Measurements from ENCODE around the gene PLCB1. TPM values are rescaled to one million over a fixed set of nuclear protein-coding genes. Genes with fewer than 3 reads are reported as not detected.

PLCB1 gene
- total RNA-seq, 1 donor from 2014 or later, result 37.4 TPM

- Mint-ChIP-seq H3K27ac (ENCODE audit: unreplicated experiment) (no peak overlapping the region), H3K27me3 (ENCODE audit: unreplicated experiment) (peaks cover 2% of the 10 kb centered on the region), H3K4me3 (ENCODE audit: unreplicated experiment) (no peak overlapping the region), H3K9me3 (ENCODE audit: unreplicated experiment) (peaks cover 2% of the 10 kb centered on the region), H3K36me3 (ENCODE audit: unreplicated experiment) (no peaks in the 10 kb centered on the region), H3K4me1 (ENCODE audit: low read depth, unreplicated experiment) (no peaks in the 10 kb centered on the region)
- TF ChIP-seq CTCF (IDR thresholded peaks at IDR 0.05; ENCODE audit: partially characterized antibody, unreplicated experiment), result no peak
- DNase-seq, result no peak
These were observed 436.0 kb downstream of the PLCB1 start for GRCh38 chr20:8568075-8568474.

GRCh38 chr20:8569766-8570165, 437.7 kb downstream of the PLCB1 start:
- Mint-ChIP-seq H3K4me3 (ENCODE audit: unreplicated experiment) (no peak overlapping the region), H3K4me1 (ENCODE audit: low read depth, unreplicated experiment) (no peaks in the 10 kb centered on the region), H3K27me3 (ENCODE audit: unreplicated experiment) (peaks cover 2% of the 10 kb centered on the region), H3K27ac (ENCODE audit: unreplicated experiment) (no peak overlapping the region), H3K9me3 (ENCODE audit: unreplicated experiment) (no peaks in the 10 kb centered on the region), H3K36me3 (ENCODE audit: unreplicated experiment) (no peaks in the 10 kb centered on the region)
- no peak for TF ChIP-seq CTCF (IDR thresholded peaks at IDR 0.05; ENCODE audit: partially characterized antibody, unreplicated experiment)
- no peak for DNase-seq

- Mint-ChIP-seq H3K4me3 (ENCODE audit: unreplicated experiment) (no peak overlapping the region), H3K4me1 (ENCODE audit: low read depth, unreplicated experiment) (no peaks in the 10 kb centered on the region), H3K9me3 (ENCODE audit: unreplicated experiment) (no peaks in the 10 kb centered on the region), H3K36me3 (ENCODE audit: unreplicated experiment) (no peaks in the 10 kb centered on the region), H3K27me3 (ENCODE audit: unreplicated experiment) (peaks cover 2% of the 10 kb centered on the region), H3K27ac (ENCODE audit: unreplicated experiment) (no peak overlapping the region)
- no peak for DNase-seq
- TF ChIP-seq CTCF (IDR thresholded peaks at IDR 0.05; ENCODE audit: partially characterized antibody, unreplicated experiment), result no peak
These were observed 439.5 kb downstream of the PLCB1 start for GRCh38 chr20:8571611-8572010.

GRCh38 chr20:8573686-8574085, 441.6 kb downstream of the PLCB1 start:
- TF ChIP-seq CTCF (IDR thresholded peaks at IDR 0.05; ENCODE audit: partially characterized antibody, unreplicated experiment), result no peak
- no peak overlapping the region for H3K27ac Mint-ChIP-seq (ENCODE audit: unreplicated experiment)
- H3K36me3 Mint-ChIP-seq (ENCODE audit: unreplicated experiment), result no peaks in the 10 kb centered on the region
- H3K4me1 Mint-ChIP-seq (ENCODE audit: low read depth, unreplicated experiment), result no peaks in the 10 kb centered on the region
- DNase-seq, result no peak
- H3K9me3 Mint-ChIP-seq (ENCODE audit: unreplicated experiment), result no peaks in the 10 kb centered on the region
- H3K27me3 Mint-ChIP-seq (ENCODE audit: unreplicated experiment), result peaks cover 2% of the 10 kb centered on the region
- H3K4me3 Mint-ChIP-seq (ENCODE audit: unreplicated experiment), result no peak overlapping the region

- no peak for DNase-seq
- Mint-ChIP-seq H3K4me1 (ENCODE audit: low read depth, unreplicated experiment) (no peaks in the 10 kb centered on the region), H3K36me3 (ENCODE audit: unreplicated experiment) (no peaks in the 10 kb centered on the region), H3K4me3 (ENCODE audit: unreplicated experiment) (no peak overlapping the region), H3K27me3 (ENCODE audit: unreplicated experiment) (peaks cover 2% of the 10 kb centered on the region), H3K9me3 (ENCODE audit: unreplicated experiment) (no peaks in the 10 kb centered on the region), H3K27ac (ENCODE audit: unreplicated experiment) (no peak overlapping the region)
- TF ChIP-seq CTCF (IDR thresholded peaks at IDR 0.05; ENCODE audit: partially characterized antibody, unreplicated experiment), result no peak
These were observed 443.0 kb downstream of the PLCB1 start for GRCh38 chr20:8575114-8575513.
